Astrocyte of the spinal cord (primary cell): ENCODE results near the gene NCKAP5.
"Not testable (repeated sequence)": the region's sequence is repeated elsewhere in the genome, so short reads cannot be mapped to it uniquely, and the experiment has no call there.

ENCODE experiments used
- DNase-seq: peaks from one replicate; pipeline ENCODE4 v3.0.0; 2011; ENCODE audit warnings: low read depth, low spot score
- H3K4me3 ChIP-seq: 2 replicates; pipeline ENCODE4 v1.5.1; 2011; ENCODE audit warnings: low read depth, mild to moderate bottlenecking, low read length, moderate library complexity
- CTCF ChIP-seq: IDR thresholded peaks from 2 replicates; pipeline ENCODE4 v1.5.1; 2012; ENCODE audit warnings: low read depth, mild to moderate bottlenecking, low read length, inconsistent platforms
- in situ Hi-C: cut with HindIII; loops from 2 replicates; pipeline ENCODE4 v1.10.0; 2017; ENCODE audit warnings: low sequenced_read_pairs

Gene NCKAP5

GRCh38 chr2:133522204-133522603 lies 46.1 kb downstream of the NCKAP5 start:
- no peak for DNase-seq
- in situ Hi-C loops, result no loop called here
- no peak overlapping the region for H3K4me3 ChIP-seq
- no peak for TF ChIP-seq CTCF

DNA sequence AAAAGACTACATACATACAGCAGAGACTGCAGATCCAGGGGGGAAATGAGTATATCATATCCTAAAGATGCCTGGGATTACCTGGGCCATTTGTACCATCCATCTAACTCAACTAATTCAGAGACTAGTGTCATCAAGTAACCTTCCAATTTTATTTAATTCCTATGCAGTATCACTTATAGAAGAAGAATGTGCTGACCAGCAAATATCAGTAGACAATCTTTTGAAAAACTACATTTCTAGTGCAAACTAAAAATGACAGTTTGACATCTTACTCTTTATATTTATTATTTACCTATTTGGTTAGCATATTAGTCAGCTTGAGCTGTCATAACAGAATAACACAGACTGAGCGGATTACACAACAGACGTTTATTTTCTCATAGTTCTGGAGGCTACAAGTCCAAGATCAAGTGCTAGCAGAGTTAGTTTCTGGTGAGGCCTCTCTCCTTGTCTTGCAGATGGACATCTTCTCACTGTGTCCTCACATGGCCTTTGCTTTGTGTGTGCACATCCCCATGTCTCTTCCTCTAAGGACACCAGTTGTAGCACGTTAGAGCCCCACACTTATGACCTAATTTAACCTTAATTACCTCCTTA lies 47.0 kb downstream of the NCKAP5 start:
- DNase-seq, result no peak
- in situ Hi-C loops, result no loop called here
- TF ChIP-seq CTCF, result no peak
- no peak overlapping the region for H3K4me3 ChIP-seq

- DNase-seq, H3K4me3 ChIP-seq, in situ Hi-C loops: not testable (repeated sequence)
- peak; percentile 17 for TF ChIP-seq CTCF
These were observed 48.6 kb downstream of the NCKAP5 start for GRCh38 chr2:133519677-133520076.

- TF ChIP-seq CTCF, result no peak
- DNase-seq, result no peak
- no peak overlapping the region for H3K4me3 ChIP-seq
- in situ Hi-C loops, result no loop called here
These were observed 49.4 kb downstream of the NCKAP5 start for GRCh38 chr2:133518700-133519344.

DNA sequence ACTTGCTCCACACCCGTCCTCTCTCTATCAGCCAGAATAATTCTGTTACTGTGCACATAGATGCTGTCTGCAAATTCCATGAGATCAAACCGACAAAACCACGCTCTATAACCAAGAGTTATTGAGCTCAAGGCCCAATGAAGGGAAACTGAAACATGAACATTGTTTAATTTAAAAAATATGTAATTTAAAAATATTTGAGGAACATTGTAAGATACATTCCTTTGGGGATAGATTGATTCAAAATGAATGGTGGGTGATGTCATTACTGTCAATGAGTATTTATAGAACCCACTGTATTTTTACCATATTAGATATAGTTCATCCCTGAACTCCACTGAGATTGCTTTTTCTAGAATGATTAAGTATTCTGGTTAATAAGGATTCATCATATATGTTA lies 50.4 kb downstream of the NCKAP5 start:
- in situ Hi-C loops, result no loop called here
- DNase-seq, result no peak
- no peak for TF ChIP-seq CTCF
- H3K4me3 ChIP-seq, result no peak overlapping the region

- no peak overlapping the region for H3K4me3 ChIP-seq
- DNase-seq, result no peak
- no peak for TF ChIP-seq CTCF
- in situ Hi-C loops, result no loop called here
These were observed 51.7 kb downstream of the NCKAP5 start for GRCh38 chr2:133516405-133517026.
